HepG2 (cell line): ENCODE results near the gene FAM111A. TPM values are rescaled to one million over a fixed set of nuclear protein-coding genes. Genes with fewer than 3 reads are reported as not detected.

ENCODE experiments used
- ATAC-seq: fragments of 200-7000 bp; cut with Tn5 transposase; 3 replicates; pipeline ENCODE4 v1.9.1; 2020; ENCODE audit warnings: mild to moderate bottlenecking, moderate library complexity
- BruUV-seq: library from RNA; stranded (reverse); fragments of 400-500 nt; replicated peaks from 2 replicates; lab custom pipeline; 2021; lab: Mats Ljungman, UMichigan
- CTCF ChIA-PET: fragments of 300-600 bp; formaldehyde crosslinking; extraction: SDS; loops from one replicate; lab custom pipeline; 2021; ENCODE audit warnings: low total read pairs, inconsistent platforms, low intra/inter-chr PET ratio; lab: Yijun Ruan, JAX
- POLR2A ChIA-PET: fragments of 350-600 bp; sonication (Branson Sonifier 250); formaldehyde crosslinking; loops from one replicate; lab custom pipeline; 2020; ENCODE audit warnings: antibody characterized with exemption, inconsistent platforms; lab: Yijun Ruan, JAX
- DNase-seq: peaks from one replicate; pipeline ENCODE4 v3.0.0-alpha.2; 2015; ENCODE audit warnings: low spot score
- FAIRE-seq: peaks from 3 replicates; lab custom pipeline; 2011; peaks lifted over from hg19 to GRCh38; lab: Jason Lieb, UNC
- H2AFZ ChIP-seq: one replicate; pipeline ENCODE4 v1.6.1; 2011; ENCODE audit warnings: low read length, inconsistent platforms
- H3K27ac ChIP-seq: fragments of 300-600 bp; 3 replicates; pipeline ENCODE4 v1.8.0; 2011; ENCODE audit warnings: mixed run types, mild to moderate bottlenecking, mixed read lengths, low read length, inconsistent platforms; ENCODE audit not compliant: insufficient read depth; ENCODE audit errors: extremely low read length
- H3K27me3 ChIP-seq, 2 experiments: fragments of 200-600 bp in 1 of 2; 2 replicates in 1 of 2; 3 replicates in 1 of 2; pipeline versions ENCODE4 v1.6.0 to v1.8.0; 2011; ENCODE audit warnings: low read length in 2 of 2, mild to moderate bottlenecking in 2 of 2, moderate library complexity in 2 of 2, inconsistent platforms in 1 of 2; ENCODE audit not compliant: insufficient read depth in 2 of 2, control insufficient read depth in 1 of 2
- H3K36me3 ChIP-seq, 2 experiments: fragments of 200-600 bp in 1 of 2; replicated peaks in 1 of 2; 2 replicates in 1 of 2; 3 replicates in 1 of 2; pipeline versions ENCODE4 v1.5.1 to v1.8.0; 2011; ENCODE audit warnings: low read length in 2 of 2, inconsistent platforms in 1 of 2; ENCODE audit not compliant: insufficient read depth in 2 of 2, control insufficient read depth in 1 of 2
- H3K4me1 ChIP-seq: 2 replicates; pipeline ENCODE4 v1.5.1; 2012; ENCODE audit warnings: low read length, inconsistent platforms; ENCODE audit not compliant: insufficient read depth
- H3K4me2 ChIP-seq: 2 replicates; pipeline ENCODE4 v1.6.0; 2011; ENCODE audit warnings: low read depth, low read length, inconsistent platforms
- H3K4me3 ChIP-seq, 3 experiments: fragments of 200-600 bp in 1 of 3; sonication (generic), shearing (Covaris generic) in 1 of 3; replicated peaks in 1 of 3; 2 replicates each; pipeline ENCODE4 v1.5.1; 2011 to 2016; ENCODE audit warnings: low read length in 3 of 3, inconsistent platforms in 2 of 3, low read depth in 2 of 3, mild to moderate bottlenecking in 2 of 3, control low read depth in 1 of 3, mixed read lengths in 1 of 3; ENCODE audit not compliant: insufficient read depth in 1 of 3
- H3K79me2 ChIP-seq: one replicate; pipeline ENCODE4 v1.6.1; 2011; ENCODE audit warnings: low read length, inconsistent platforms; ENCODE audit not compliant: insufficient read depth
- H3K9ac ChIP-seq: 2 replicates; pipeline ENCODE4 v1.6.0; 2011; ENCODE audit warnings: mild to moderate bottlenecking, low read depth, low read length, inconsistent platforms; ENCODE audit not compliant: insufficient read depth
- H3K9me3 ChIP-seq: 2 replicates; pipeline ENCODE4 v1.5.1; 2012; ENCODE audit warnings: mild to moderate bottlenecking, low read length
- H4K20me1 ChIP-seq: 2 replicates; pipeline ENCODE4 v1.6.0; 2011; ENCODE audit warnings: inconsistent platforms, mild to moderate bottlenecking, low read length, moderate library complexity; ENCODE audit not compliant: insufficient read depth
- GATA4 ChIP-seq: sonication (generic); IDR thresholded peaks from 2 replicates; pipeline ENCODE4 v1.6.1; 2016; ENCODE audit warnings: antibody characterized with exemption, low read depth, borderline replicate concordance
- HOXD1 ChIP-seq: sonication (generic); formaldehyde crosslinking; IDR thresholded peaks from 2 replicates; pipeline ENCODE4 v1.5.0; 2020; ENCODE audit warnings: missing genetic modification reagents
- IKZF1 ChIP-seq: fragments of 450-650 bp; IDR thresholded peaks from 2 replicates; pipeline ENCODE4 v1.7.1; 2016
- IKZF5 ChIP-seq: IDR thresholded peaks from 2 replicates; pipeline ENCODE4 v1.6.1; 2018; ENCODE audit warnings: missing genetic modification reagents, mild to moderate bottlenecking, missing compliant biosample characterization
- KMT2B ChIP-seq: IDR thresholded peaks from 2 replicates; pipeline ENCODE4 v1.6.1; 2016; ENCODE audit warnings: missing genetic modification reagents, missing compliant biosample characterization
- NCOA5 ChIP-seq: sonication (generic); formaldehyde crosslinking; IDR thresholded peaks from 2 replicates; pipeline ENCODE4 v1.4.0; 2020; ENCODE audit warnings: missing genetic modification reagents
- NR2F1 ChIP-seq, 2 experiments: fragments of 450-650 bp in 1 of 2; formaldehyde crosslinking in 1 of 2; IDR thresholded peaks; 2 replicates each; pipeline versions ENCODE4 v1.5.0 to v1.6.1; 2016 to 2020; ENCODE audit warnings: mild to moderate bottlenecking in 1 of 2, missing compliant biosample characterization in 1 of 2, missing genetic modification reagents in 1 of 2, moderate library complexity in 1 of 2
- POGZ ChIP-seq: sonication (generic); formaldehyde crosslinking; IDR thresholded peaks from 2 replicates; pipeline ENCODE4 v1.4.0; 2020; ENCODE audit warnings: mild to moderate bottlenecking, missing genetic modification reagents
- TCF7L2 ChIP-seq: IDR thresholded peaks from 2 replicates; pipeline ENCODE4 v1.6.1; 2011; ENCODE audit warnings: mild to moderate bottlenecking, low read depth, low read length, moderate library complexity
- ZBTB21 ChIP-seq: sonication (generic); formaldehyde crosslinking; IDR thresholded peaks from 2 replicates; pipeline ENCODE4 v1.4.0; 2020; ENCODE audit warnings: missing genetic modification reagents
- ZC3H13 ChIP-seq: sonication (generic); formaldehyde crosslinking; IDR thresholded peaks from 2 replicates; pipeline ENCODE4 v1.8.1; 2023; ENCODE audit warnings: mild to moderate bottlenecking, missing genetic modification reagents, moderate library complexity
- ZNF160 ChIP-seq: sonication (generic); formaldehyde crosslinking; IDR thresholded peaks from 2 replicates; pipeline ENCODE4 v1.8.0; 2022; ENCODE audit warnings: mild to moderate bottlenecking, inconsistent platforms, missing genetic modification reagents
- ZNF232 ChIP-seq: sonication (generic); formaldehyde crosslinking; IDR thresholded peaks from 2 replicates; pipeline ENCODE4 v1.4.0; 2020; ENCODE audit warnings: missing genetic modification reagents, borderline replicate concordance
- ZNF326 ChIP-seq: sonication (generic); formaldehyde crosslinking; IDR thresholded peaks from 2 replicates; pipeline ENCODE4 v1.4.0; 2020; ENCODE audit warnings: missing genetic modification reagents, borderline replicate concordance
- ZNF557 ChIP-seq: sonication (generic); formaldehyde crosslinking; IDR thresholded peaks from 2 replicates; pipeline ENCODE4 v1.4.0; 2020; ENCODE audit warnings: missing genetic modification reagents
- ZNF879 ChIP-seq: sonication (generic); formaldehyde crosslinking; IDR thresholded peaks from 2 replicates; pipeline ENCODE4 v1.8.1; 2023; ENCODE audit warnings: missing genetic modification reagents
- WGBS: methylation state at CpG from one replicate; pipeline ENCODE4 v1.1.6; 2017; ENCODE audit warnings: low lambda C conversion rate; 5-methylcytosine and 5-hydroxymethylcytosine counted together
- in situ Hi-C: cut with HindIII; loops from 2 replicates; pipeline ENCODE4 v1.10.0; 2017; ENCODE audit warnings: low pct_unique_long_range_greater_than_20kb; ENCODE audit not compliant: extremely low pct_ligation_motif_present
- intact Hi-C: fragments of 100-400 bp; cut with micrococcal nuclease; formaldehyde crosslinking; loops from one replicate; pipeline ENCODE4 v1.10.0; 2022; ENCODE audit not compliant: unreplicated experiment
- polyA plus RNA-seq, 8 experiments: library from polyadenylated mRNA; depleted of rRNA in 3 of 8; stranded (reverse) in 7 of 8; unstranded in 1 of 8; fragments of >200 nt; fragmentation: Illumina TruSeq in 4 of 8; extraction: Trizol in 4 of 8; gene quantifications; 2 replicates each; pipeline versions ENCODE4 v1.2.1 to v1.2.3, GENCODE V29; 2011 to 2016; ENCODE audit warnings: low read depth in 4 of 8, missing spikeins in 1 of 8, mixed read lengths in 1 of 8; ENCODE audit not compliant: insufficient read depth in 1 of 8
- total RNA-seq, 5 experiments: library from RNA; depleted of rRNA; stranded (reverse); fragments of >200 nt; fragmentation: Illumina TruSeq; extraction: Trizol; gene quantifications; 2 replicates each; pipeline ENCODE4 v1.2.3, GENCODE V29; 2016; ENCODE audit warnings: low read depth in 1 of 5

Gene FAM111A
- total and polyA plus RNA-seq, 2 of the 13 experiments (the other 11 are each of a cell fraction or from before 2014, with no cell fraction given) = 3.2 to 13.5 TPM

DNA sequence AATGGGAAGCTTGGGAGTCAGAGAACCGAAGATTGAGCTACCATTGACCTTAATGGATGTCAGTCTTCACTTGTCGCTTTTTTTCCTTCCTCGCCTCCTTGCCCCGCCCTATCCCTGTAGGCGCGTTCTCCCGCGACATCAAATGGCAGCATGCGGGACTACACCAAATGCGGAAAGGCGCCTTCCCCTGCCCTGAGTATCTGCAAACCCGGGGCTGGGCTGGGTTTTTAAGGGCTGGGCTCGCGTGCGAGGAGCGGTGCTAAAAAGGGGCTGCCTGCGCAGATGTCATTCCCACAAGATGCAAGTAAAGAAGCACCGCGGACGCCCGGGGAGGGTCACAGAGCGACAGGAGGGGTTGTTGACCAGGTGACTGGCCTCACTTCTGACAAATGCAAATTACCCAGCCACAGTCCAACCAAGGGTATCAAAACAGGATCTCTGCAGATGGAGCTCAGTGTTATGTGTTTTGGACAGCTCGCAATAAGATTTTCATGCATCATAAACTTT lies 40.3 kb upstream of the FAM111A start:
- Histone ChIP-seq H2AFZ (no peak overlapping the region), H3K4me3 (no peak overlapping the region), H3K4me1 (peaks cover 14% of the 10 kb centered on the region), H3K4me2 (no peak overlapping the region), H3K9ac (no peak overlapping the region), H3K27me3 (no peaks in the 10 kb centered on the region), H3K27ac (no peak overlapping the region), H3K36me3 (no peaks in the 10 kb centered on the region), H3K9me3 (no peaks in the 10 kb centered on the region), H4K20me1 (no peaks in the 10 kb centered on the region), H3K79me2 (no peaks in the 10 kb centered on the region)
- intact Hi-C loops = no loop called here
- BruUV-seq = no TSS peak
- ATAC-seq (no peak), FAIRE-seq (no peak), DNase-seq (no peak)
- CTCF ChIA-PET = no interaction called here
- POLR2A ChIA-PET = no interaction called here
- in situ Hi-C loops = no loop called here
- TF ChIP-seq TCF7L2 (no peak), ZNF557 (CRISPR knock-in tag) (no peak), POGZ (no peak), IKZF5 (CRISPR knock-in tag) (no peak), ZNF879 (no peak)
- WGBS = 81% methylated on average over 23 of the region's 23 CpGs

GRCh38 chr11:59106363-59107336 lies 36.0 kb upstream of the FAM111A start, which contains the start of gene FAM111B:
TSS of gene FAM111B (plus strand) at chr11:59107237. CDS start at chr11:59109626, 2,389 bp downstream.
- no TSS peak for BruUV-seq
- peak within 1 kb of the TSS; percentile 60 for H3K27ac ChIP-seq
- H3K27me3 ChIP-seq = no peaks in the 10 kb centered on the region
- H3K36me3 ChIP-seq = no peaks in the 10 kb centered on the region
- H3K9me3 ChIP-seq = no peaks in the 10 kb centered on the region
- CTCF ChIA-PET = interaction anchor here (1.3 kb wide), 1 partner anchor 29 kb away, joined by 4 read pairs; no protein-coding TSS in a partner anchor
- H2AFZ ChIP-seq = peak within 1 kb of the TSS; percentile 86
- WGBS = under 1% methylated on average over 34 of the region's 64 CpGs
- POLR2A ChIA-PET = interaction anchor here (0.7 to 1.6 kb wide), 4 partner anchors 29 to 80 kb away, joined by 3 to 14 read pairs (median 4); partner anchors contain the start of gene FAM111A
- peak within 1 kb of the TSS; percentile 100 for H3K4me2 ChIP-seq
- H4K20me1 ChIP-seq = no peaks in the 10 kb centered on the region
- in situ Hi-C loops = no loop called here
- intact Hi-C loops = no loop called here
- no peaks in the 10 kb centered on the region for H3K79me2 ChIP-seq
- H3K4me3 ChIP-seq = peak within 1 kb of the TSS; percentile 58 to 77 (median 59)
- peaks cover 33% of the 10 kb centered on the region for H3K4me1 ChIP-seq
- ATAC-seq (peak; percentile 98), DNase-seq (peak; percentile 94), FAIRE-seq (peak; percentile 39)
- peak within 1 kb of the TSS; percentile 65 for H3K9ac ChIP-seq
- peak; percentile 68; the same call in 1 of the 2 replicates for TF ChIP-seq KMT2B
- no peak for TF ChIP-seq ZNF326 (CRISPR knock-in tag)
- TF ChIP-seq NR2F1 (CRISPR knock-in tag; IDR thresholded peaks at IDR 0.05) = no peak
- TF ChIP-seq ZNF232 (CRISPR knock-in tag) = peak; percentile 30; the same call in 1 of the 2 replicates
- no peak for TF ChIP-seq IKZF1
- TF ChIP-seq ZNF160 = no peak
- no peak for TF ChIP-seq NCOA5 (CRISPR knock-in tag)
- TF ChIP-seq HOXD1 (CRISPR knock-in tag) = no peak
- no peak for TF ChIP-seq GATA4
- TF ChIP-seq ZC3H13 (CRISPR knock-in tag) = peak; percentile 58; the same call in 1 of the 2 replicates
- no peak for TF ChIP-seq ZBTB21
